Suprapubic skin (tissue), 4 donors: ENCODE measurements around the gene SLC5A11. TPM values are rescaled to one million over a fixed set of nuclear protein-coding genes. Genes with fewer than 3 reads are reported as not detected.

Experiments
- DNase-seq, 2 donors: peaks; one replicate each; pipeline ENCODE4 v3.0.0-alpha.2; 2019; ENCODE audit warnings: low spot score in 2 of 2
- H3K27ac ChIP-seq: fragments of 200-600 bp; sonication (generic); one replicate; pipeline ENCODE4 v1.5.1; 2019
- H3K27me3 ChIP-seq: fragments of 200-600 bp; sonication (generic); one replicate; pipeline ENCODE4 v1.5.1; 2019
- H3K36me3 ChIP-seq: fragments of 200-600 bp; sonication (generic); one replicate; pipeline ENCODE4 v1.5.1; 2019
- H3K4me1 ChIP-seq: fragments of 200-600 bp; sonication (generic); one replicate; pipeline ENCODE4 v1.5.1; 2019
- H3K4me3 ChIP-seq: fragments of 200-600 bp; sonication (generic); one replicate; pipeline ENCODE4 v1.5.1; 2019; ENCODE audit warnings: mild to moderate bottlenecking
- H3K9me3 ChIP-seq: fragments of 200-600 bp; sonication (generic); one replicate; pipeline ENCODE4 v1.5.1; 2019
- CTCF ChIP-seq, 2 donors: fragments of 200-600 bp in 1 of 2; fragments of 450-650 bp in 1 of 2; sonication (generic) in 1 of 2; IDR thresholded peaks; one replicate each; pipeline ENCODE4 v1.5.1; 2016 to 2019; ENCODE audit warnings: antibody characterized with exemption in 2 of 2, mild to moderate bottlenecking in 1 of 2, moderate library complexity in 1 of 2
- EP300 ChIP-seq: sonication (generic); formaldehyde crosslinking; IDR thresholded peaks from one replicate; pipeline ENCODE4 v1.6.1; 2017; ENCODE audit warnings: antibody characterized with exemption
- POLR2A ChIP-seq, 2 donors: fragments of 450-650 bp; IDR thresholded peaks; one replicate each; pipeline ENCODE4 v1.6.1; 2017; ENCODE audit warnings: antibody characterized with exemption in 2 of 2, mild to moderate bottlenecking in 2 of 2, moderate library complexity in 2 of 2
- POLR2AphosphoS5 ChIP-seq, 3 donors: sonication (generic); formaldehyde crosslinking; IDR thresholded peaks; one replicate each; pipeline ENCODE4 v1.6.1; 2017; ENCODE audit warnings: antibody characterized with exemption in 3 of 3
- WGBS: methylation state at CpG from one replicate; pipeline ENCODE4 v1.1.5; 2018; 5-methylcytosine and 5-hydroxymethylcytosine counted together
- total RNA-seq, 4 donors: library from RNA; depleted of rRNA; stranded (reverse); fragments of >200 nt; gene quantifications; one replicate each; pipeline ENCODE4 v1.1.0, GENCODE V29; 2016

SLC5A11 gene
- total RNA-seq, 4 donors from 2014 or later, result 0.55 to 0.64 TPM; not detected in 2

GRCh38 chr16:24915019-24915418 lies 69.3 kb downstream of the SLC5A11 start:
- Histone ChIP-seq H3K27ac (no peak overlapping the region), H3K9me3 (no peaks in the 10 kb centered on the region), H3K27me3 (no peaks in the 10 kb centered on the region), H3K36me3 (peaks cover 24% of the 10 kb centered on the region), H3K4me3 (no peak overlapping the region), H3K4me1 (no peaks in the 10 kb centered on the region)
- 82% methylated on average over 2 of the region's 2 CpGs for WGBS
- TF ChIP-seq CTCF (IDR thresholded peaks at IDR 0.05), result no peak
- no peak for TF ChIP-seq EP300
- no peak for DNase-seq

GRCh38 chr16:24915576-24915975 lies 69.8 kb downstream of the SLC5A11 start:
- no peaks in the 10 kb centered on the region for H3K27me3 ChIP-seq
- WGBS, result 90% methylated on average over 8 of the region's 8 CpGs
- H3K4me1 ChIP-seq, result no peaks in the 10 kb centered on the region
- no peak overlapping the region for H3K4me3 ChIP-seq
- peaks cover 28% of the 10 kb centered on the region for H3K36me3 ChIP-seq
- TF ChIP-seq POLR2A (IDR thresholded peaks at IDR 0.05) (no peak), EP300 (no peak), POLR2AphosphoS5 (IDR thresholded peaks at IDR 0.05) (no peak), CTCF (IDR thresholded peaks at IDR 0.05) (no peak)
- H3K27ac ChIP-seq, result no peak overlapping the region
- no peak for DNase-seq
- no peaks in the 10 kb centered on the region for H3K9me3 ChIP-seq

- no peak for DNase-seq
- H3K4me1 ChIP-seq, result no peaks in the 10 kb centered on the region
- no peaks in the 10 kb centered on the region for H3K27me3 ChIP-seq
- no peak overlapping the region for H3K27ac ChIP-seq
- H3K36me3 ChIP-seq, result peaks cover 44% of the 10 kb centered on the region
- H3K4me3 ChIP-seq, result no peak overlapping the region
- H3K9me3 ChIP-seq, result no peaks in the 10 kb centered on the region
- WGBS, result 84% methylated on average over 6 of the region's 6 CpGs
- TF ChIP-seq POLR2AphosphoS5 (IDR thresholded peaks at IDR 0.05) (no peak), POLR2A (IDR thresholded peaks at IDR 0.05) (no peak), EP300 (no peak), CTCF (IDR thresholded peaks at IDR 0.05) (no peak)
These were observed 71.5 kb downstream of the SLC5A11 start for GRCh38 chr16:24917236-24917635.

GRCh38 chr16:24917891-24918290 lies 72.1 kb downstream of the SLC5A11 start:
- no peaks in the 10 kb centered on the region for H3K9me3 ChIP-seq
- H3K36me3 ChIP-seq, result peaks cover 47% of the 10 kb centered on the region
- no peaks in the 10 kb centered on the region for H3K27me3 ChIP-seq
- TF ChIP-seq POLR2A (IDR thresholded peaks at IDR 0.05), result no peak
- no peak for TF ChIP-seq EP300
- no peak for TF ChIP-seq POLR2AphosphoS5 (IDR thresholded peaks at IDR 0.05)
- TF ChIP-seq CTCF (IDR thresholded peaks at IDR 0.05), result no peak
- no peak overlapping the region for H3K4me3 ChIP-seq
- no peak for DNase-seq
- 92% methylated on average over 5 of the region's 5 CpGs for WGBS
- no peaks in the 10 kb centered on the region for H3K4me1 ChIP-seq
- H3K27ac ChIP-seq, result no peak overlapping the region

GRCh38 chr16:24918641-24919040 lies 72.9 kb downstream of the SLC5A11 start:
- Histone ChIP-seq H3K27ac (no peak overlapping the region), H3K27me3 (no peaks in the 10 kb centered on the region), H3K4me1 (no peaks in the 10 kb centered on the region), H3K4me3 (no peak overlapping the region), H3K36me3 (peaks cover 54% of the 10 kb centered on the region), H3K9me3 (no peaks in the 10 kb centered on the region)
- no peak for DNase-seq
- 94% methylated on average over 10 of the region's 10 CpGs for WGBS
- TF ChIP-seq CTCF (IDR thresholded peaks at IDR 0.05) (no peak), POLR2AphosphoS5 (IDR thresholded peaks at IDR 0.05) (no peak), EP300 (no peak), POLR2A (IDR thresholded peaks at IDR 0.05) (no peak)
